HepG2 (cell line): ENCODE results near the gene ISG20. TPM values are rescaled to one million over a fixed set of nuclear protein-coding genes. Genes with fewer than 3 reads are reported as not detected.

Experiments used
- ATAC-seq: fragments of 200-7000 bp; cut with Tn5 transposase; 3 replicates; pipeline ENCODE4 v1.9.1; 2020; ENCODE audit warnings: mild to moderate bottlenecking, moderate library complexity
- BruUV-seq: library from RNA; stranded (reverse); fragments of 400-500 nt; replicated peaks from 2 replicates; lab custom pipeline; 2021; lab: Mats Ljungman, UMichigan
- CTCF ChIA-PET: fragments of 300-600 bp; formaldehyde crosslinking; extraction: SDS; loops from one replicate; lab custom pipeline; 2021; ENCODE audit warnings: low total read pairs, inconsistent platforms, low intra/inter-chr PET ratio; lab: Yijun Ruan, JAX
- POLR2A ChIA-PET: fragments of 350-600 bp; sonication (Branson Sonifier 250); formaldehyde crosslinking; loops from one replicate; lab custom pipeline; 2020; ENCODE audit warnings: antibody characterized with exemption, inconsistent platforms; lab: Yijun Ruan, JAX
- DNase-seq: peaks from one replicate; pipeline ENCODE4 v3.0.0-alpha.2; 2015; ENCODE audit warnings: low spot score
- FAIRE-seq: peaks from 3 replicates; lab custom pipeline; 2011; peaks lifted over from hg19 to GRCh38; lab: Jason Lieb, UNC
- H2AFZ ChIP-seq: one replicate; pipeline ENCODE4 v1.6.1; 2011; ENCODE audit warnings: low read length, inconsistent platforms
- H3K27ac ChIP-seq: fragments of 300-600 bp; 3 replicates; pipeline ENCODE4 v1.8.0; 2011; ENCODE audit warnings: mixed run types, mild to moderate bottlenecking, mixed read lengths, low read length, inconsistent platforms; ENCODE audit not compliant: insufficient read depth; ENCODE audit errors: extremely low read length
- H3K27me3 ChIP-seq, 2 experiments: fragments of 200-600 bp in 1 of 2; 2 replicates in 1 of 2; 3 replicates in 1 of 2; pipeline versions ENCODE4 v1.6.0 to v1.8.0; 2011; ENCODE audit warnings: low read length in 2 of 2, mild to moderate bottlenecking in 2 of 2, moderate library complexity in 2 of 2, inconsistent platforms in 1 of 2; ENCODE audit not compliant: insufficient read depth in 2 of 2, control insufficient read depth in 1 of 2
- H3K36me3 ChIP-seq, 2 experiments: fragments of 200-600 bp in 1 of 2; replicated peaks in 1 of 2; 2 replicates in 1 of 2; 3 replicates in 1 of 2; pipeline versions ENCODE4 v1.5.1 to v1.8.0; 2011; ENCODE audit warnings: low read length in 2 of 2, inconsistent platforms in 1 of 2; ENCODE audit not compliant: insufficient read depth in 2 of 2, control insufficient read depth in 1 of 2
- H3K4me1 ChIP-seq: 2 replicates; pipeline ENCODE4 v1.5.1; 2012; ENCODE audit warnings: low read length, inconsistent platforms; ENCODE audit not compliant: insufficient read depth
- H3K4me2 ChIP-seq: 2 replicates; pipeline ENCODE4 v1.6.0; 2011; ENCODE audit warnings: low read depth, low read length, inconsistent platforms
- H3K4me3 ChIP-seq, 3 experiments: fragments of 200-600 bp in 1 of 3; sonication (generic), shearing (Covaris generic) in 1 of 3; replicated peaks in 1 of 3; 2 replicates each; pipeline ENCODE4 v1.5.1; 2011 to 2016; ENCODE audit warnings: low read length in 3 of 3, inconsistent platforms in 2 of 3, low read depth in 2 of 3, mild to moderate bottlenecking in 2 of 3, control low read depth in 1 of 3, mixed read lengths in 1 of 3; ENCODE audit not compliant: insufficient read depth in 1 of 3
- H3K79me2 ChIP-seq: one replicate; pipeline ENCODE4 v1.6.1; 2011; ENCODE audit warnings: low read length, inconsistent platforms; ENCODE audit not compliant: insufficient read depth
- H3K9ac ChIP-seq: 2 replicates; pipeline ENCODE4 v1.6.0; 2011; ENCODE audit warnings: mild to moderate bottlenecking, low read depth, low read length, inconsistent platforms; ENCODE audit not compliant: insufficient read depth
- H3K9me3 ChIP-seq: 2 replicates; pipeline ENCODE4 v1.5.1; 2012; ENCODE audit warnings: mild to moderate bottlenecking, low read length
- H4K20me1 ChIP-seq: 2 replicates; pipeline ENCODE4 v1.6.0; 2011; ENCODE audit warnings: inconsistent platforms, mild to moderate bottlenecking, low read length, moderate library complexity; ENCODE audit not compliant: insufficient read depth
- RXRA ChIP-seq: sonication (generic); formaldehyde crosslinking; IDR thresholded peaks from 2 replicates; pipeline ENCODE4 v1.5.1; 2020; ENCODE audit warnings: missing genetic modification reagents
- ZNF121 ChIP-seq: sonication (generic); formaldehyde crosslinking; IDR thresholded peaks from 2 replicates; pipeline ENCODE4 v1.5.0; 2020; ENCODE audit warnings: mild to moderate bottlenecking, missing genetic modification reagents
- ZNF30 ChIP-seq: sonication (generic); formaldehyde crosslinking; IDR thresholded peaks from 2 replicates; pipeline ENCODE4 v1.5.0; 2020; ENCODE audit warnings: mild to moderate bottlenecking, missing genetic modification reagents
- ZNF33A ChIP-seq: sonication (generic); formaldehyde crosslinking; IDR thresholded peaks from 2 replicates; pipeline ENCODE4 v1.5.1; 2020; ENCODE audit warnings: missing genetic modification reagents, mild to moderate bottlenecking, moderate library complexity, borderline replicate concordance
- ZNF563 ChIP-seq: sonication (generic); formaldehyde crosslinking; IDR thresholded peaks from 2 replicates; pipeline ENCODE4 v1.8.0; 2022; ENCODE audit warnings: mild to moderate bottlenecking, moderate library complexity, missing genetic modification reagents
- ZNF720 ChIP-seq: sonication (generic); formaldehyde crosslinking; IDR thresholded peaks from 2 replicates; pipeline ENCODE4 v1.4.0; 2020; ENCODE audit warnings: missing genetic modification reagents
- ZNF883 ChIP-seq: sonication (generic); formaldehyde crosslinking; IDR thresholded peaks from 2 replicates; pipeline ENCODE4 v1.5.1; 2020; ENCODE audit warnings: mild to moderate bottlenecking, missing genetic modification reagents; ENCODE audit errors: not compliant biosample characterization
- WGBS: methylation state at CpG from one replicate; pipeline ENCODE4 v1.1.6; 2017; ENCODE audit warnings: low lambda C conversion rate; 5-methylcytosine and 5-hydroxymethylcytosine counted together
- in situ Hi-C: cut with HindIII; loops from 2 replicates; pipeline ENCODE4 v1.10.0; 2017; ENCODE audit warnings: low pct_unique_long_range_greater_than_20kb; ENCODE audit not compliant: extremely low pct_ligation_motif_present
- intact Hi-C: fragments of 100-400 bp; cut with micrococcal nuclease; formaldehyde crosslinking; loops from one replicate; pipeline ENCODE4 v1.10.0; 2022; ENCODE audit not compliant: unreplicated experiment
- polyA plus RNA-seq, 8 experiments: library from polyadenylated mRNA; depleted of rRNA in 3 of 8; stranded (reverse) in 7 of 8; unstranded in 1 of 8; fragments of >200 nt; fragmentation: Illumina TruSeq in 4 of 8; extraction: Trizol in 4 of 8; gene quantifications; 2 replicates each; pipeline versions ENCODE4 v1.2.1 to v1.2.3, GENCODE V29; 2011 to 2016; ENCODE audit warnings: low read depth in 4 of 8, missing spikeins in 1 of 8, mixed read lengths in 1 of 8; ENCODE audit not compliant: insufficient read depth in 1 of 8
- total RNA-seq, 5 experiments: library from RNA; depleted of rRNA; stranded (reverse); fragments of >200 nt; fragmentation: Illumina TruSeq; extraction: Trizol; gene quantifications; 2 replicates each; pipeline ENCODE4 v1.2.3, GENCODE V29; 2016; ENCODE audit warnings: low read depth in 1 of 5
- TF ChIP-seq, protein P1 (sequence below): sonication (generic); formaldehyde crosslinking; IDR thresholded peaks from 2 replicates; pipeline ENCODE4 v1.9.0; 2021; ENCODE audit warnings: missing genetic modification reagents, borderline replicate concordance

The ISG20 gene
- total and polyA plus RNA-seq, 2 of the 13 experiments (the other 11 are each of a cell fraction or from before 2014, with no cell fraction given) = 6.3 to 31.5 TPM

DNA sequence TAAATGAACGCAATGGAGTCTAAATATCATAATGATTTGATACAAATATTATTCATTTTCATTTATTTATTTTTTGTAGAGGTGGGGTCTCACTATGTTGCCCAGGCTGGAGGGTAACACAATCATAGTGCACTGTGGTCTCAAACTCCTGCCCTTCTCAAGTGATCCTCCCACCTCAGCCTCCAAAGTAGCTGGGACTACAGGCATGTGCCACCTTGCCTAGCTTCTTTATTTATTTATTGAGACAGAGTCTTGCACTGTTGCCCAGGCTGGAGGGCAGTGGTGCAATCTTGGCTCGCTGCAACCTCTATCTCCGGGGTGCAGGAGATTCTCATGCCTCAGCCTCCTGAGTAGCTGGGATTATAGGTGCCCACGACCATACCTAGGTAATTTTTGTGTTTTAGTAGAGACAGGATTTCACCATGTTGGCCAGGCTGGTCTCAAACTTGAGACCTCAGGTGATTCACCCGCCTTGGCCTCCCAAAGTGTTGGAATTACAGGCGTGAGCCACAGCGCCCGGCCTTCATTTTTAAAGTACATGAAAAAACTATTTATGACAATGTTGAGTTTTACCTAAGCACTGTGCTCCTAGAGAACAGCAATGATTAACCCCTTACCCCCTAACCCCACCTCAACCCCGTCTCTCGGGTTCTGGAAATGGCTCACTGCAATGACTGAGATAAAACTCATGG lies 21.6 kb upstream of the ISG20 start:
- WGBS = 77% methylated on average over 10 of the region's 10 CpGs
- H2AFZ ChIP-seq = no peak overlapping the region
- no peak overlapping the region for H3K9ac ChIP-seq
- BruUV-seq = no TSS peak
- peaks cover 13% of the 10 kb centered on the region for H3K79me2 ChIP-seq
- peaks cover 33% of the 10 kb centered on the region for H3K4me1 ChIP-seq
- ChIA-PET CTCF (no interaction called here), POLR2A (no interaction called here)
- H3K9me3 ChIP-seq = no peaks in the 10 kb centered on the region
- DNase-seq (no peak), ATAC-seq (no peak), FAIRE-seq (no peak)
- H4K20me1 ChIP-seq = no peaks in the 10 kb centered on the region
- no peak overlapping the region for H3K4me3 ChIP-seq
- TF ChIP-seq ZNF121 (CRISPR knock-in tag) = peak; percentile 80
- TF ChIP-seq, protein P1, sequence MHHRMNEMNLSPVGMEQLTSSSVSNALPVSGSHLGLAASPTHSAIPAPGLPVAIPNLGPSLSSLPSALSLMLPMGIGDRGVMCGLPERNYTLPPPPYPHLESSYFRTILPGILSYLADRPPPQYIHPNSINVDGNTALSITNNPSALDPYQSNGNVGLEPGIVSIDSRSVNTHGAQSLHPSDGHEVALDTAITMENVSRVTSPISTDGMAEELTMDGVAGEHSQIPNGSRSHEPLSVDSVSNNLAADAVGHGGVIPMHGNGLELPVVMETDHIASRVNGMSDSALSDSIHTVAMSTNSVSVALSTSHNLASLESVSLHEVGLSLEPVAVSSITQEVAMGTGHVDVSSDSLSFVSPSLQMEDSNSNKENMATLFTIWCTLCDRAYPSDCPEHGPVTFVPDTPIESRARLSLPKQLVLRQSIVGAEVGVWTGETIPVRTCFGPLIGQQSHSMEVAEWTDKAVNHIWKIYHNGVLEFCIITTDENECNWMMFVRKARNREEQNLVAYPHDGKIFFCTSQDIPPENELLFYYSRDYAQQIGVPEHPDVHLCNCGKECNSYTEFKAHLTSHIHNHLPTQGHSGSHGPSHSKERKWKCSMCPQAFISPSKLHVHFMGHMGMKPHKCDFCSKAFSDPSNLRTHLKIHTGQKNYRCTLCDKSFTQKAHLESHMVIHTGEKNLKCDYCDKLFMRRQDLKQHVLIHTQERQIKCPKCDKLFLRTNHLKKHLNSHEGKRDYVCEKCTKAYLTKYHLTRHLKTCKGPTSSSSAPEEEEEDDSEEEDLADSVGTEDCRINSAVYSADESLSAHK (CRISPR knock-in tag) = no peak
- H3K27me3 ChIP-seq = no peaks in the 10 kb centered on the region
- no peak overlapping the region for H3K4me2 ChIP-seq
- intact Hi-C loops = no loop called here
- in situ Hi-C loops = loop anchor here (5.0 kb wide), 1 partner anchor 150 kb away; the partner anchor contains the start of genes MRPL46 and MRPS11
- no peak overlapping the region for H3K27ac ChIP-seq
- no peaks in the 10 kb centered on the region for H3K36me3 ChIP-seq

DNA sequence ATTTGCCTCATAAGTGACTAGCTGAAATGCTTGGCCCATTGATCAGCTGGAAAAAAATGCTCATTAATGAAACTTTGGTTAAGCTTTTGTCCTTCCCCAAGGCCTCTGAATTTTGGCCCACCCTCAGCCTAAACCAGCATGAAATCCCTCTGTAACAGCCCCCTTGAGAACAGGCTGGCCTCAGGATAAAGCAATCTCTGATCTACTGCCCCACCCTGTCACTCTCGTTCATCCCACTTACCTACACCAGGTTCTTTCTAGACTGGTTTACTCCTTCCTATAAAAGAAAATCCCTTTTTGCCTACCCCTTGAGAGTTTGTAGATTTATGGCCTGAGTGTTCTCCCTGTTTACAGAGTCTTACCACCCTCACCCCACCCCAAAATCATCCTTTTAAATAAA lies 21.0 kb upstream of the ISG20 start:
- BruUV-seq = no TSS peak
- FAIRE-seq = no peak
- no peak for TF ChIP-seq ZNF720 (CRISPR knock-in tag)
- no peak for TF ChIP-seq ZNF883
- TF ChIP-seq RXRA (CRISPR knock-in tag) = no peak
- TF ChIP-seq ZNF563 = no peak
- TF ChIP-seq ZNF30 = no peak
- no peak for TF ChIP-seq ZNF33A (CRISPR knock-in tag)
- TF ChIP-seq, all 625 proteins: peak for 0
- in situ Hi-C loops = loop anchor here (5.0 kb wide), 1 partner anchor 150 kb away; the partner anchor contains the start of genes MRPL46 and MRPS11
- Histone ChIP-seq H3K27me3 (no peaks in the 10 kb centered on the region), H3K79me2 (peaks cover 19% of the 10 kb centered on the region), H3K27ac (no peak overlapping the region), H3K4me1 (peaks cover 35% of the 10 kb centered on the region), H4K20me1 (peaks cover 5% of the 10 kb centered on the region), H3K4me3 (no peak overlapping the region), H3K4me2 (no peak overlapping the region), H2AFZ (no peak overlapping the region), H3K9me3 (no peaks in the 10 kb centered on the region), H3K36me3 (no peaks in the 10 kb centered on the region), H3K9ac (no peak overlapping the region)
- no peak for ATAC-seq
- 13% methylated on average over 1 of the region's 1 CpG for WGBS
- ChIA-PET POLR2A (no interaction called here), CTCF (no interaction called here)
- DNase-seq = no peak
- intact Hi-C loops = no loop called here
